GM23248 (cell line): ENCODE results near the gene HSF5. TPM values are rescaled to one million over a fixed set of nuclear protein-coding genes. Genes with fewer than 3 reads are reported as not detected.
"Not testable (repeated sequence)": the region's sequence is repeated elsewhere in the genome, so short reads cannot be mapped to it uniquely, and the experiment has no call there.

Source experiments
- DNase-seq: peaks from one replicate; pipeline ENCODE4 v3.0.0-alpha.2; 2015
- H2AFZ ChIP-seq: fragments of 200-600 bp; sonication (generic); 2 replicates; pipeline ENCODE4 v1.6.1; 2016; ENCODE audit warnings: antibody characterized with exemption
- H3F3A ChIP-seq: fragments of 200-600 bp; sonication (generic); 2 replicates; pipeline ENCODE4 v1.6.1; 2016; ENCODE audit warnings: mild to moderate bottlenecking, antibody characterized with exemption, mixed run types; ENCODE audit not compliant: insufficient read depth
- H3K27ac ChIP-seq: fragments of 200-600 bp; sonication (generic); 2 replicates; pipeline ENCODE4 v1.5.1; 2016; ENCODE audit warnings: mild to moderate bottlenecking
- H3K27me3 ChIP-seq: fragments of 200-600 bp; sonication (generic); replicated peaks from 2 replicates; pipeline ENCODE4 v1.6.1; 2016; ENCODE audit warnings: mild to moderate bottlenecking; ENCODE audit not compliant: insufficient read depth
- H3K36me3 ChIP-seq: fragments of 200-600 bp; sonication (generic); 2 replicates; pipeline ENCODE4 v1.6.1; 2016; ENCODE audit warnings: low read depth, mild to moderate bottlenecking
- H3K4me1 ChIP-seq: fragments of 200-600 bp; sonication (generic); 2 replicates; pipeline ENCODE4 v1.6.1; 2016; ENCODE audit warnings: mild to moderate bottlenecking; ENCODE audit not compliant: insufficient read depth
- H3K4me2 ChIP-seq: fragments of 200-600 bp; sonication (generic); one replicate; pipeline ENCODE4 v1.6.1; 2016; ENCODE audit warnings: mild to moderate bottlenecking; ENCODE audit not compliant: unreplicated experiment
- H3K4me3 ChIP-seq: fragments of 200-600 bp; sonication (generic); 2 replicates; pipeline ENCODE4 v1.5.1; 2016; ENCODE audit warnings: mild to moderate bottlenecking
- H3K79me2 ChIP-seq: fragments of 200-600 bp; sonication (generic); 2 replicates; pipeline ENCODE4 v1.6.1; 2016; ENCODE audit warnings: mild to moderate bottlenecking; ENCODE audit not compliant: insufficient read depth
- H3K9ac ChIP-seq: fragments of 200-600 bp; sonication (generic); 2 replicates; pipeline ENCODE4 v1.6.1; 2016; ENCODE audit warnings: mild to moderate bottlenecking
- H3K9me2 ChIP-seq: fragments of 200-600 bp; sonication (generic); 2 replicates; pipeline ENCODE4 v1.6.1; 2016; ENCODE audit warnings: mixed run types, mild to moderate bottlenecking, moderate library complexity; ENCODE audit not compliant: insufficient read depth
- H3K9me3 ChIP-seq: fragments of 200-600 bp; sonication (generic); one replicate; pipeline ENCODE4 v1.6.1; 2017; ENCODE audit warnings: low read depth
- H4K20me1 ChIP-seq: fragments of 200-600 bp; sonication (generic); 2 replicates; pipeline ENCODE4 v1.6.0; 2016; ENCODE audit not compliant: insufficient read depth
- EZH2 ChIP-seq: fragments of 200-600 bp; sonication (generic); IDR thresholded peaks from 2 replicates; pipeline ENCODE4 v1.6.1; 2018; ENCODE audit warnings: antibody characterized with exemption, mild to moderate bottlenecking; ENCODE audit not compliant: insufficient read depth, poor library complexity, severe bottlenecking
- EZH2phosphoT487 ChIP-seq: fragments of 200-600 bp; sonication (generic); IDR thresholded peaks from 2 replicates; pipeline ENCODE4 v1.6.1; 2018; ENCODE audit warnings: antibody characterized with exemption, moderate library complexity, mild to moderate bottlenecking, low read depth; ENCODE audit not compliant: insufficient read depth
- whole genome bisulfite sequencing, 2 experiments: methylation state at CpG; one replicate each; pipeline ENCODE4 v1.1.6; 2015 to 2017; ENCODE audit warnings: low lambda C conversion rate in 2 of 2, low coverage in 1 of 2; ENCODE audit errors: missing lambda C conversion rate in 2 of 2; 5-methylcytosine and 5-hydroxymethylcytosine counted together
- in situ Hi-C: fragments of 300-500 bp; cut with MboI; formaldehyde crosslinking; loops from 2 replicates; pipeline ENCODE4 v1.15.0; 2020
- polyA plus RNA-seq: library from polyadenylated mRNA; unstranded; fragments of >200 nt; fragmentation: Nextera tagmentation; extraction: Ambion mirVana; gene quantifications from 2 replicates; pipeline ENCODE4 v1.2.1, GENCODE V29; 2016
- total RNA-seq: library from RNA; depleted of rRNA; stranded (reverse); fragments of >200 nt; shearing (Covaris generic); gene quantifications from 2 replicates; pipeline ENCODE4 v1.2.3, GENCODE V29; 2014

HSF5 gene
- total and polyA plus RNA-seq, 2 experiments from 2014 or later = not detected

GRCh38 chr17:58484600-58484999, 3.6 kb downstream of the HSF5 start:
- H3K9me3 ChIP-seq = no peaks in the 10 kb centered on the region
- H3K9me2 ChIP-seq = no peaks in the 10 kb centered on the region
- no peaks in the 10 kb centered on the region for H3K79me2 ChIP-seq
- H4K20me1 ChIP-seq = no peaks in the 10 kb centered on the region
- WGBS, 2 experiments = 45 to 85% methylated on average over 1 to 3 of the region's 3 CpGs
- H3K4me3 ChIP-seq = no peak overlapping the region
- TF ChIP-seq EZH2 (no peak), EZH2phosphoT487 (no peak)
- H3F3A ChIP-seq = no peaks in the 10 kb centered on the region
- in situ Hi-C loops = no loop called here
- H3K4me1 ChIP-seq = no peaks in the 10 kb centered on the region
- no peak overlapping the region for H3K9ac ChIP-seq
- no peaks in the 10 kb centered on the region for H3K27me3 ChIP-seq
- no peak overlapping the region for H3K27ac ChIP-seq
- H2AFZ ChIP-seq = no peak overlapping the region
- no peak overlapping the region for H3K4me2 ChIP-seq
- DNase-seq = no peak
- peaks cover 3% of the 10 kb centered on the region for H3K36me3 ChIP-seq

GRCh38 chr17:58481798-58482197, 6.4 kb downstream of the HSF5 start:
- not testable (repeated sequence) for H3K9me2 ChIP-seq
- 54 to 67% methylated on average over 5 of the region's 5 CpGs for WGBS, 2 experiments

GRCh38 chr17:58480090-58480489, 8.1 kb downstream of the HSF5 start:
- Histone ChIP-seq H3K36me3 (no peaks in the 10 kb centered on the region), H3K4me2 (no peak overlapping the region), H3K27me3 (no peaks in the 10 kb centered on the region; the same call in 1 of the 2 replicates), H3K4me3 (no peak overlapping the region), H4K20me1 (no peaks in the 10 kb centered on the region), H2AFZ (no peak overlapping the region), H3F3A (no peaks in the 10 kb centered on the region), H3K9me3 (no peaks in the 10 kb centered on the region), H3K9me2 (no peaks in the 10 kb centered on the region), H3K79me2 (no peaks in the 10 kb centered on the region), H3K4me1 (no peaks in the 10 kb centered on the region), H3K9ac (no peak overlapping the region), H3K27ac (no peak overlapping the region)
- 67 to 73% methylated on average over 6 of the region's 6 CpGs for WGBS, 2 experiments
- in situ Hi-C loops = no loop called here
- DNase-seq = no peak
- TF ChIP-seq EZH2 = no peak
- TF ChIP-seq EZH2phosphoT487 = no peak

More at GRCh38 chr17:58481798-58482197, 6.4 kb downstream of the HSF5 start:
- H3K79me2 ChIP-seq, H3K36me3 ChIP-seq, H3K27ac ChIP-seq, H3K9me3 ChIP-seq, H3K4me1 ChIP-seq, H3K4me2 ChIP-seq, H3F3A ChIP-seq, DNase-seq, H3K4me3 ChIP-seq, H3K27me3 ChIP-seq, H3K9ac ChIP-seq, in situ Hi-C loops, H4K20me1 ChIP-seq, H2AFZ ChIP-seq: not testable (repeated sequence)

GRCh38 chr17:58476812-58477211, 11.4 kb downstream of the HSF5 start:
- Histone ChIP-seq H2AFZ (no peak overlapping the region), H3K79me2 (no peaks in the 10 kb centered on the region), H3K27ac (no peak overlapping the region), H3F3A (no peaks in the 10 kb centered on the region), H3K4me3 (no peak overlapping the region), H3K36me3 (no peaks in the 10 kb centered on the region), H3K27me3 (no peaks in the 10 kb centered on the region; the same call in 1 of the 2 replicates), H3K4me2 (no peak overlapping the region), H4K20me1 (no peaks in the 10 kb centered on the region), H3K9me3 (no peaks in the 10 kb centered on the region), H3K4me1 (no peaks in the 10 kb centered on the region), H3K9ac (no peak overlapping the region), H3K9me2 (no peaks in the 10 kb centered on the region)
- in situ Hi-C loops = no loop called here
- TF ChIP-seq EZH2 = no peak
- no peak for TF ChIP-seq EZH2phosphoT487
- 53 to 61% methylated on average over 11 to 18 of the region's 18 CpGs for WGBS, 2 experiments
- DNase-seq = no peak

- H3K4me3 ChIP-seq = no peak overlapping the region
- no peaks in the 10 kb centered on the region for H4K20me1 ChIP-seq
- H3K9me3 ChIP-seq = no peaks in the 10 kb centered on the region
- no peaks in the 10 kb centered on the region for H3K4me1 ChIP-seq
- no peaks in the 10 kb centered on the region; the same call in 1 of the 2 replicates for H3K27me3 ChIP-seq
- in situ Hi-C loops = no loop called here
- H3K36me3 ChIP-seq = no peaks in the 10 kb centered on the region
- no peak overlapping the region for H2AFZ ChIP-seq
- H3K9ac ChIP-seq = no peak overlapping the region
- H3K4me2 ChIP-seq = no peak overlapping the region
- no peak for DNase-seq
- no peaks in the 10 kb centered on the region for H3F3A ChIP-seq
- no peaks in the 10 kb centered on the region for H3K9me2 ChIP-seq
- no peak overlapping the region for H3K27ac ChIP-seq
- H3K79me2 ChIP-seq = no peaks in the 10 kb centered on the region
- TF ChIP-seq EZH2 (no peak), EZH2phosphoT487 (no peak)
Measured at GRCh38 chr17:58475985-58476384, 12.2 kb downstream of the HSF5 start.
